HL-60 (cell line): ENCODE results near the gene PANX1.

Experiments used
- CTCF ChIP-seq: IDR thresholded peaks from one replicate; pipeline ENCODE4 v1.5.1; 2011; ENCODE audit warnings: low read length, control low read depth, inconsistent platforms; ENCODE audit not compliant: insufficient read depth
- POLR2AphosphoS5 ChIP-seq: IDR thresholded peaks from 2 replicates; pipeline ENCODE4 v1.6.1; 2012; ENCODE audit warnings: low read depth
- REST ChIP-seq: IDR thresholded peaks from 2 replicates; pipeline ENCODE4 v1.6.1; 2012; ENCODE audit warnings: low read depth; ENCODE audit not compliant: insufficient replicate concordance
- SPI1 ChIP-seq: IDR thresholded peaks from 2 replicates; pipeline ENCODE4 v1.6.1; 2012; ENCODE audit warnings: low read depth, mild to moderate bottlenecking, borderline replicate concordance

GRCh38 chr11:94142308-94143281 is 14.0 kb downstream of the PANX1 start:
- TF ChIP-seq CTCF (no peak), POLR2AphosphoS5 (no peak), REST (no peak), SPI1 (no peak)
